Measurements from ENCODE around the gene CHERP.
"Not testable (repeated sequence)": the region's sequence is repeated elsewhere in the genome, so short reads cannot be mapped to it uniquely, and the experiment has no call there.

CHERP gene

GRCh38 chr19:16518061-16518460, 24.2 kb downstream of the CHERP start:
- no peak for TF ChIP-seq JUND (IDR thresholded peaks at IDR 0.05; ENCODE audit: low read depth)

GRCh38 chr19:16516923-16517610, 25.2 kb downstream of the CHERP start:
- in situ Hi-C loops (cut with HindIII; ENCODE audit: low pct_unique_long_range_greater_than_20kb, low sequenced_read_pairs), result no loop called here
- no peak for TF ChIP-seq JUND (IDR thresholded peaks at IDR 0.05; ENCODE audit: low read depth)

More at GRCh38 chr19:16518061-16518460, 24.2 kb downstream of the CHERP start:
- no peak for DNase-seq (ENCODE audit: low read depth in 1 of 2, low spot score in 1 of 2)
- in situ Hi-C loops (cut with HindIII; ENCODE audit: low pct_unique_long_range_greater_than_20kb, low sequenced_read_pairs), result no loop called here

GRCh38 chr19:16516381-16516780, 25.9 kb downstream of the CHERP start:
- no peak for DNase-seq (ENCODE audit: low read depth in 1 of 2, low spot score in 1 of 2)
- no peak for TF ChIP-seq JUND (IDR thresholded peaks at IDR 0.05; ENCODE audit: low read depth)
- in situ Hi-C loops (cut with HindIII; ENCODE audit: low pct_unique_long_range_greater_than_20kb, low sequenced_read_pairs), result no loop called here

More at GRCh38 chr19:16516923-16517610, 25.2 kb downstream of the CHERP start:
- DNase-seq (ENCODE audit: low read depth in 1 of 2, low spot score in 1 of 2), result no peak

- in situ Hi-C loops (cut with HindIII; ENCODE audit: low pct_unique_long_range_greater_than_20kb, low sequenced_read_pairs), result no loop called here
- no peak for TF ChIP-seq JUND (IDR thresholded peaks at IDR 0.05; ENCODE audit: low read depth)
- DNase-seq (ENCODE audit: low read depth in 1 of 2, low spot score in 1 of 2), result no peak
Observed at GRCh38 chr19:16514383-16515019, 27.7 kb downstream of the CHERP start.

GRCh38 chr19:16512611-16513010, 29.6 kb downstream of the CHERP start:
- DNase-seq (ENCODE audit: low read depth in 1 of 2, low spot score in 1 of 2); in situ Hi-C loops (cut with HindIII; ENCODE audit: low pct_unique_long_range_greater_than_20kb, low sequenced_read_pairs): not testable (repeated sequence)

GRCh38 chr19:16509141-16510061, 32.8 kb downstream of the CHERP start:
- no peak for TF ChIP-seq JUND (IDR thresholded peaks at IDR 0.05; ENCODE audit: low read depth)

GRCh38 chr19:16508546-16508945, 33.7 kb downstream of the CHERP start:
- no peak for TF ChIP-seq JUND (IDR thresholded peaks at IDR 0.05; ENCODE audit: low read depth)
- no peak for DNase-seq (ENCODE audit: low read depth in 1 of 2, low spot score in 1 of 2)
- in situ Hi-C loops (cut with HindIII; ENCODE audit: low pct_unique_long_range_greater_than_20kb, low sequenced_read_pairs), result no loop called here

More at GRCh38 chr19:16509141-16510061, 32.8 kb downstream of the CHERP start:
- no peak for DNase-seq (ENCODE audit: low read depth in 1 of 2, low spot score in 1 of 2)
- in situ Hi-C loops (cut with HindIII; ENCODE audit: low pct_unique_long_range_greater_than_20kb, low sequenced_read_pairs), result no loop called here

- no peak for TF ChIP-seq JUND (IDR thresholded peaks at IDR 0.05; ENCODE audit: low read depth)
- in situ Hi-C loops (cut with HindIII; ENCODE audit: low pct_unique_long_range_greater_than_20kb, low sequenced_read_pairs), result no loop called here
- DNase-seq (ENCODE audit: low read depth in 1 of 2, low spot score in 1 of 2), result no peak
Observed at GRCh38 chr19:16506961-16507360, 35.3 kb downstream of the CHERP start.

- in situ Hi-C loops (cut with HindIII; ENCODE audit: low pct_unique_long_range_greater_than_20kb, low sequenced_read_pairs); DNase-seq (ENCODE audit: low read depth in 1 of 2, low spot score in 1 of 2): not testable (repeated sequence)
Observed at GRCh38 chr19:16506161-16506560, 36.1 kb downstream of the CHERP start.

GRCh38 chr19:16504271-16504670, 38.0 kb downstream of the CHERP start:
- TF ChIP-seq JUND (IDR thresholded peaks at IDR 0.05; ENCODE audit: low read depth), result no peak
- in situ Hi-C loops (cut with HindIII; ENCODE audit: low pct_unique_long_range_greater_than_20kb, low sequenced_read_pairs), result no loop called here
- DNase-seq (ENCODE audit: low read depth in 1 of 2, low spot score in 1 of 2), result no peak

- no peak for TF ChIP-seq JUND (IDR thresholded peaks at IDR 0.05; ENCODE audit: low read depth)
- no peak for DNase-seq (ENCODE audit: low read depth in 1 of 2, low spot score in 1 of 2)
- in situ Hi-C loops (cut with HindIII; ENCODE audit: low pct_unique_long_range_greater_than_20kb, low sequenced_read_pairs), result no loop called here
Observed at GRCh38 chr19:16497837-16498236, 44.4 kb downstream of the CHERP start.

- in situ Hi-C loops (cut with HindIII; ENCODE audit: low pct_unique_long_range_greater_than_20kb, low sequenced_read_pairs), result no loop called here
- no peak for DNase-seq (ENCODE audit: low read depth in 1 of 2, low spot score in 1 of 2)
- TF ChIP-seq JUND (IDR thresholded peaks at IDR 0.05; ENCODE audit: low read depth), result no peak
Observed at GRCh38 chr19:16497042-16497441, 45.2 kb downstream of the CHERP start.

GRCh38 chr19:16496613-16496983, 45.6 kb downstream of the CHERP start:
- peak in 1 of 2 experiments; percentile 16 for DNase-seq (ENCODE audit: low read depth in 1 of 2, low spot score in 1 of 2)
- in situ Hi-C loops (cut with HindIII; ENCODE audit: low pct_unique_long_range_greater_than_20kb, low sequenced_read_pairs), result no loop called here
- TF ChIP-seq JUND (IDR thresholded peaks at IDR 0.05; ENCODE audit: low read depth), result no peak
